GM12878 (cell line): Measurements from ENCODE around the gene PRSS27. TPM values are rescaled to one million over a fixed set of nuclear protein-coding genes. Genes with fewer than 3 reads are reported as not detected.

Experiments used
- ATAC-seq: fragments of 200-7000 bp; cut with Tn5 transposase; 3 replicates; pipeline ENCODE4 v1.9.1; 2020; ENCODE audit warnings: mild to moderate bottlenecking, moderate library complexity
- BruUV-seq: library from RNA; stranded (reverse); fragments of 400-500 nt; replicated peaks from 2 replicates; lab custom pipeline; 2021; lab: Mats Ljungman, UMichigan
- CTCF ChIA-PET: fragments of 300-600 bp; sonication (Branson Sonifier 250); formaldehyde crosslinking; extraction: SDS; loops from one replicate; lab custom pipeline; 2021; ENCODE audit warnings: inconsistent platforms; lab: Yijun Ruan, JAX
- POLR2A ChIA-PET: fragments of 350-600 bp; formaldehyde crosslinking; extraction: SDS; loops from one replicate; lab custom pipeline; 2021; ENCODE audit warnings: inconsistent platforms; lab: Charles Lee
- RAD21 ChIA-PET: fragments of 300-600 bp; sonication (Branson Sonifier 250); formaldehyde crosslinking; loops from one replicate; lab custom pipeline; 2023; ENCODE audit warnings: antibody characterized with exemption; ENCODE audit not compliant: unreplicated experiment; lab: Charles Lee
- SMC1A ChIA-PET: fragments of 300-600 bp; sonication (Branson Sonifier 250); formaldehyde crosslinking; loops from one replicate; lab custom pipeline; 2023; ENCODE audit not compliant: unreplicated experiment, uncharacterized antibody; lab: Charles Lee
- DNase-seq: peaks from one replicate; pipeline ENCODE4 v3.0.0-alpha.2; 2011; ENCODE audit warnings: low read depth, low spot score
- FAIRE-seq: peaks from 3 replicates; lab custom pipeline; 2011; peaks lifted over from hg19 to GRCh38; lab: Jason Lieb, UNC
- H2AFZ ChIP-seq: 2 replicates; pipeline ENCODE4 v1.6.0; 2011; ENCODE audit warnings: low read depth, low read length, control low read depth; ENCODE audit not compliant: control insufficient read depth
- H3K27ac ChIP-seq: 2 replicates; pipeline ENCODE4 v1.5.1; 2011; ENCODE audit warnings: control low read depth; ENCODE audit not compliant: control insufficient read depth, insufficient read depth
- H3K27me3 ChIP-seq, 2 experiments: replicated peaks in 1 of 2; 2 replicates each; pipeline versions ENCODE4 v1.6.0 to v1.6.1; 2011; ENCODE audit warnings: low read length in 1 of 2; ENCODE audit not compliant: control insufficient read depth in 2 of 2, insufficient read depth in 2 of 2
- H3K36me3 ChIP-seq, 2 experiments: 2 replicates each; pipeline ENCODE4 v1.5.1; 2011; ENCODE audit warnings: low read length in 1 of 2; ENCODE audit not compliant: control insufficient read depth in 2 of 2, insufficient read depth in 2 of 2
- H3K4me1 ChIP-seq: 2 replicates; pipeline ENCODE4 v1.6.1; 2011; ENCODE audit warnings: mild to moderate bottlenecking, low read length, moderate library complexity, mixed read lengths; ENCODE audit not compliant: control insufficient read depth, insufficient read depth
- H3K4me2 ChIP-seq: 2 replicates; pipeline ENCODE4 v1.6.0; 2011; ENCODE audit warnings: control low read depth; ENCODE audit not compliant: control insufficient read depth, insufficient read depth
- H3K4me3 ChIP-seq: fragments of 200-600 bp; sonication (generic); 2 replicates; pipeline ENCODE4 v1.5.1; 2016
- H3K79me2 ChIP-seq: 2 replicates; pipeline ENCODE4 v1.6.0; 2011; ENCODE audit warnings: low read length; ENCODE audit not compliant: control insufficient read depth, insufficient read depth
- H3K9ac ChIP-seq: 2 replicates; pipeline ENCODE4 v1.8.0; 2011; ENCODE audit warnings: low read length, control low read depth, mixed read lengths; ENCODE audit not compliant: control insufficient read depth, insufficient read depth
- H3K9me3 ChIP-seq: replicated peaks from 3 replicates; pipeline ENCODE4 v1.5.1; 2011; ENCODE audit warnings: mild to moderate bottlenecking, low read length; ENCODE audit not compliant: control insufficient read depth, insufficient read depth
- H4K20me1 ChIP-seq: 2 replicates; pipeline ENCODE4 v1.6.0; 2011; ENCODE audit not compliant: control insufficient read depth, insufficient read depth
- BCL11A ChIP-seq: IDR thresholded peaks from 2 replicates; pipeline ENCODE4 v1.6.1; 2011; ENCODE audit warnings: low read depth, low read length
- EP300 ChIP-seq, 2 experiments: fragments of 150-350 bp in 1 of 2; IDR thresholded peaks; 2 replicates each; pipeline ENCODE4 v1.6.1; 2011 to 2012; ENCODE audit warnings: low read depth in 2 of 2, low read length in 2 of 2, borderline replicate concordance in 1 of 2, improper control_type of control experiment in 1 of 2, inconsistent platforms in 1 of 2; ENCODE audit not compliant: control insufficient read depth in 1 of 2
- KLF5 ChIP-seq: fragments of 450-650 bp; IDR thresholded peaks from 2 replicates; pipeline ENCODE4 v1.6.1; 2014; ENCODE audit warnings: mild to moderate bottlenecking; ENCODE audit not compliant: partially characterized antibody
- MEF2A ChIP-seq: IDR thresholded peaks from 2 replicates; pipeline ENCODE4 v1.6.1; 2011; ENCODE audit warnings: low read depth, mild to moderate bottlenecking, low read length, moderate library complexity; ENCODE audit not compliant: insufficient read depth
- SIX5 ChIP-seq: IDR thresholded peaks from 2 replicates; pipeline ENCODE4 v1.6.1; 2011; ENCODE audit warnings: mild to moderate bottlenecking, low read depth, low read length, moderate library complexity; ENCODE audit not compliant: severe bottlenecking
- SMAD5 ChIP-seq: IDR thresholded peaks from 2 replicates; pipeline ENCODE4 v1.6.1; 2016; ENCODE audit warnings: antibody characterized with exemption, low read depth
- ZZZ3 ChIP-seq: IDR thresholded peaks from 2 replicates; pipeline ENCODE4 v1.6.1; 2011; ENCODE audit warnings: low read depth; ENCODE audit not compliant: control insufficient read depth, insufficient read length
- WGBS: methylation state at CpG from one replicate; pipeline ENCODE4 v1.1.6; 2016; ENCODE audit warnings: low lambda C conversion rate; ENCODE audit not compliant: insufficient replicate concordance, insufficient coverage; ENCODE audit errors: missing lambda C conversion rate; 5-methylcytosine and 5-hydroxymethylcytosine counted together
- in situ Hi-C: fragments of 300-500 bp; cut with MboI; formaldehyde crosslinking; loops from 9 replicates; pipeline ENCODE4 v1.14.3; 2018; ENCODE audit warnings: mixed read lengths
- intact Hi-C: fragments of 100-400 bp; cut with micrococcal nuclease; formaldehyde crosslinking; loops from one replicate; pipeline ENCODE4 v1.14.2; 2022; ENCODE audit not compliant: unreplicated experiment
- polyA plus RNA-seq, 11 experiments: library from polyadenylated mRNA; depleted of rRNA in 4 of 11; unstranded in 6 of 11; stranded (reverse) in 5 of 11; fragments of >200 nt; fragmentation: Nextera tagmentation in 4 of 11; fragmentation: Illumina TruSeq in 1 of 11; extraction: Ambion mirVana in 4 of 11; extraction: Trizol in 1 of 11; gene quantifications; 1 replicate in 1 of 11; 2 replicates in 10 of 11; pipeline versions ENCODE4 v1.2.1 to v1.2.3, GENCODE V29; 2011 to 2016; ENCODE audit warnings: inconsistent platforms in 2 of 11, missing spikeins in 2 of 11, low read depth in 1 of 11
- total RNA-seq, 4 experiments: library from RNA; depleted of rRNA in 3 of 4; stranded (reverse); fragments of >200 nt in 3 of 4; fragmentation: Illumina TruSeq in 1 of 4; extraction: Trizol in 1 of 4; gene quantifications; 2 replicates each; pipeline versions ENCODE4 v1.2.1 to v1.2.3, GENCODE V29; 2013 to 2021
- TF ChIP-seq, protein P1 (sequence below): fragments of 450-650 bp; formaldehyde crosslinking; IDR thresholded peaks from 2 replicates; pipeline ENCODE4 v1.4.0; 2020; ENCODE audit warnings: mild to moderate bottlenecking, moderate library complexity
- TF ChIP-seq, protein P2 (sequence below): IDR thresholded peaks from 2 replicates; pipeline ENCODE4 v1.6.1; 2012; ENCODE audit warnings: mild to moderate bottlenecking, low read depth, low read length

PRSS27 gene
- total and polyA plus RNA-seq, 10 of the 15 experiments (the other 5 are each of a cell fraction or from before 2014, with no cell fraction given): 0.18 to 1.8 (median 0.51) TPM; not detected in 2

DNA sequence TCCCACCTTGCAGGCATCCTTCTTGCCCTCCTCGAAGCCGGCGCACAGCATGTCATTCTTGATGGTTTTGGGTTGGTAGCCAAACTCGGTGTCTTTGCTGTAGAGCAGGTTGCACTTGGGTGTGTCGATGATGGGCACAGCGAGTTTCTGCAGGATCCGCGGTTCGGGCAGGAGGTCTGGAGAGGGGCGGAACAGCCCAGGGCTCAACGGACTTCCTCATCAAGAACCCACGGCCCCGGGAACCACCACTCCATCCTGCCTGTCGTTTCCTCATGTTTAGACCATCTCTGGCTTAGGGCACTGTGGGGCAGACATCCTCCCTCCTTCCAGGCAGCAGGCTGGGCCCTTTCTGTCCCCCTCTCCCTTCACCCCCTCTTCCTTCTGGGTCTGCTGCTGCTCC lies 6.5 kb downstream of the PRSS27 start:
- 60% methylated on average over 14 of the region's 14 CpGs for WGBS
- Histone ChIP-seq H3K9me3 (no peaks in the 10 kb centered on the region), H4K20me1 (no peaks in the 10 kb centered on the region), H3K36me3 (peaks cover 2% of the 10 kb centered on the region in 2 experiments), H3K4me2 (no peak overlapping the region), H3K79me2 (no peaks in the 10 kb centered on the region), H3K27ac (no peak overlapping the region), H2AFZ (no peak overlapping the region), H3K27me3 (no peaks in the 10 kb centered on the region), H3K4me3 (no peak overlapping the region), H3K9ac (no peak overlapping the region), H3K4me1 (no peaks in the 10 kb centered on the region)
- TF ChIP-seq SMAD5 (no peak), ZZZ3 (no peak), MEF2A (no peak)
- CTCF ChIA-PET: no interaction called here
- RAD21 ChIA-PET: no interaction called here
- ATAC-seq (no peak), DNase-seq (no peak), FAIRE-seq (no peak)
- in situ Hi-C loops (no loop called here), intact Hi-C loops (no loop called here)
- no TSS peak for BruUV-seq
- SMC1A ChIA-PET: no interaction called here
- POLR2A ChIA-PET: no interaction called here

DNA sequence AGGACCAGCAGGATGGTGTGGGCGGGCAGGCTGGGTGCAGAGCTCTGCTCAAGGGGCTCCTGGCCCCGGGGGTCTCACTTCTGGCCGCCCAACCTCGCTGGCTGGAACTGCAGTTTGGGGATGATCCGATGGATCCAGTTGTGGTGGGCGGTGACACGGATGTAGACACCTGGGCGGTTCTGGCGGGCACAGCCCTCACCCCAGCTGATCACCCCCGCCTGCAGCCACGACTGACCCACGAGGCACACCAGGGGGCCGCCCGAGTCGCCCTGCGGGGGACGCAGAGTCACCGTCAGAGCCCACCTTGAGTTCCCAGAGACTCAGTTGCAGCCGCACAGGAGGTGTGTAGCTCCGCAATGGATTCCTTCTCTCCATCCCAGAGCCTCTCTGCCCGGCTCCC lies 7.5 kb downstream of the PRSS27 start:
- DNase-seq (no peak), FAIRE-seq (no peak), ATAC-seq (no peak)
- Histone ChIP-seq H3K4me2 (no peak overlapping the region), H3K27me3 (no peaks in the 10 kb centered on the region), H3K36me3 (peaks cover 6% of the 10 kb centered on the region in 2 experiments), H4K20me1 (no peaks in the 10 kb centered on the region), H3K79me2 (no peaks in the 10 kb centered on the region), H3K9ac (no peak overlapping the region), H3K27ac (no peak overlapping the region), H3K4me3 (no peak overlapping the region), H2AFZ (no peak overlapping the region), H3K4me1 (no peaks in the 10 kb centered on the region), H3K9me3 (no peaks in the 10 kb centered on the region)
- intact Hi-C loops: no loop called here
- POLR2A ChIA-PET: no interaction called here
- CTCF ChIA-PET: no interaction called here
- in situ Hi-C loops: no loop called here
- BruUV-seq: no TSS peak
- SMC1A ChIA-PET: no interaction called here
- 74% methylated on average over 17 of the region's 21 CpGs for WGBS
- RAD21 ChIA-PET: no interaction called here
- TF ChIP-seq SIX5 (no peak), EP300 (IDR thresholded peaks at IDR 0.05; ENCODE audit: borderline replicate concordance in 1 of 2, control insufficient read depth in 1 of 2, low read depth in 2 of 2, low read length in 2 of 2) (no peak), BCL11A (no peak), KLF5 (no peak)
- TF ChIP-seq, protein P1, sequence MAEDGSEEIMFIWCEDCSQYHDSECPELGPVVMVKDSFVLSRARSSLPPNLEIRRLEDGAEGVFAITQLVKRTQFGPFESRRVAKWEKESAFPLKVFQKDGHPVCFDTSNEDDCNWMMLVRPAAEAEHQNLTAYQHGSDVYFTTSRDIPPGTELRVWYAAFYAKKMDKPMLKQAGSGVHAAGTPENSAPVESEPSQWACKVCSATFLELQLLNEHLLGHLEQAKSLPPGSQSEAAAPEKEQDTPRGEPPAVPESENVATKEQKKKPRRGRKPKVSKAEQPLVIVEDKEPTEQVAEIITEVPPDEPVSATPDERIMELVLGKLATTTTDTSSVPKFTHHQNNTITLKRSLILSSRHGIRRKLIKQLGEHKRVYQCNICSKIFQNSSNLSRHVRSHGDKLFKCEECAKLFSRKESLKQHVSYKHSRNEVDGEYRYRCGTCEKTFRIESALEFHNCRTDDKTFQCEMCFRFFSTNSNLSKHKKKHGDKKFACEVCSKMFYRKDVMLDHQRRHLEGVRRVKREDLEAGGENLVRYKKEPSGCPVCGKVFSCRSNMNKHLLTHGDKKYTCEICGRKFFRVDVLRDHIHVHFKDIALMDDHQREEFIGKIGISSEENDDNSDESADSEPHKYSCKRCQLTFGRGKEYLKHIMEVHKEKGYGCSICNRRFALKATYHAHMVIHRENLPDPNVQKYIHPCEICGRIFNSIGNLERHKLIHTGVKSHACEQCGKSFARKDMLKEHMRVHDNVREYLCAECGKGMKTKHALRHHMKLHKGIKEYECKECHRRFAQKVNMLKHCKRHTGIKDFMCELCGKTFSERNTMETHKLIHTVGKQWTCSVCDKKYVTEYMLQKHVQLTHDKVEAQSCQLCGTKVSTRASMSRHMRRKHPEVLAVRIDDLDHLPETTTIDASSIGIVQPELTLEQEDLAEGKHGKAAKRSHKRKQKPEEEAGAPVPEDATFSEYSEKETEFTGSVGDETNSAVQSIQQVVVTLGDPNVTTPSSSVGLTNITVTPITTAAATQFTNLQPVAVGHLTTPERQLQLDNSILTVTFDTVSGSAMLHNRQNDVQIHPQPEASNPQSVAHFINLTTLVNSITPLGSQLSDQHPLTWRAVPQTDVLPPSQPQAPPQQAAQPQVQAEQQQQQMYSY (CRISPR knock-in tag): no peak
- TF ChIP-seq, protein P2, sequence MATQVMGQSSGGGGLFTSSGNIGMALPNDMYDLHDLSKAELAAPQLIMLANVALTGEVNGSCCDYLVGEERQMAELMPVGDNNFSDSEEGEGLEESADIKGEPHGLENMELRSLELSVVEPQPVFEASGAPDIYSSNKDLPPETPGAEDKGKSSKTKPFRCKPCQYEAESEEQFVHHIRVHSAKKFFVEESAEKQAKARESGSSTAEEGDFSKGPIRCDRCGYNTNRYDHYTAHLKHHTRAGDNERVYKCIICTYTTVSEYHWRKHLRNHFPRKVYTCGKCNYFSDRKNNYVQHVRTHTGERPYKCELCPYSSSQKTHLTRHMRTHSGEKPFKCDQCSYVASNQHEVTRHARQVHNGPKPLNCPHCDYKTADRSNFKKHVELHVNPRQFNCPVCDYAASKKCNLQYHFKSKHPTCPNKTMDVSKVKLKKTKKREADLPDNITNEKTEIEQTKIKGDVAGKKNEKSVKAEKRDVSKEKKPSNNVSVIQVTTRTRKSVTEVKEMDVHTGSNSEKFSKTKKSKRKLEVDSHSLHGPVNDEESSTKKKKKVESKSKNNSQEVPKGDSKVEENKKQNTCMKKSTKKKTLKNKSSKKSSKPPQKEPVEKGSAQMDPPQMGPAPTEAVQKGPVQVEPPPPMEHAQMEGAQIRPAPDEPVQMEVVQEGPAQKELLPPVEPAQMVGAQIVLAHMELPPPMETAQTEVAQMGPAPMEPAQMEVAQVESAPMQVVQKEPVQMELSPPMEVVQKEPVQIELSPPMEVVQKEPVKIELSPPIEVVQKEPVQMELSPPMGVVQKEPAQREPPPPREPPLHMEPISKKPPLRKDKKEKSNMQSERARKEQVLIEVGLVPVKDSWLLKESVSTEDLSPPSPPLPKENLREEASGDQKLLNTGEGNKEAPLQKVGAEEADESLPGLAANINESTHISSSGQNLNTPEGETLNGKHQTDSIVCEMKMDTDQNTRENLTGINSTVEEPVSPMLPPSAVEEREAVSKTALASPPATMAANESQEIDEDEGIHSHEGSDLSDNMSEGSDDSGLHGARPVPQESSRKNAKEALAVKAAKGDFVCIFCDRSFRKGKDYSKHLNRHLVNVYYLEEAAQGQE: no peak
